ENCODE data around the gene HRG.
A peak's percentile ranks its signal among the peaks of the same experiment; 100 is the strongest.
"Not testable (repeated sequence)": the region's sequence is repeated elsewhere in the genome, so short reads cannot be mapped to it uniquely, and the experiment has no call there.

HRG gene

GRCh38 chr3:186682812-186683211 is 17.0 kb downstream of the HRG start:
- DNase-seq (ENCODE audit: low spot score), result no peak

- no peak for DNase-seq (ENCODE audit: low spot score)
These were observed 18.2 kb downstream of the HRG start for GRCh38 chr3:186683979-186684378.

- DNase-seq (ENCODE audit: low spot score), result not testable (repeated sequence)
These were observed 20.7 kb downstream of the HRG start for GRCh38 chr3:186686475-186686874.

GRCh38 chr3:186687120-186687651 is 21.4 kb downstream of the HRG start:
- no peak for DNase-seq (ENCODE audit: low spot score)

- not testable (repeated sequence) for DNase-seq (ENCODE audit: low spot score)
These were observed 24.5 kb downstream of the HRG start for GRCh38 chr3:186690304-186690703.

GRCh38 chr3:186691676-186692075 is 25.9 kb downstream of the HRG start:
- no peak for DNase-seq (ENCODE audit: low spot score)

- DNase-seq (ENCODE audit: low spot score), result no peak
These were observed 28.0 kb downstream of the HRG start for GRCh38 chr3:186693843-186694242.

GRCh38 chr3:186694288-186695032 is 28.6 kb downstream of the HRG start:
- DNase-seq (ENCODE audit: low spot score), result no peak

- DNase-seq (ENCODE audit: low spot score), result no peak
These were observed 30.7 kb downstream of the HRG start for GRCh38 chr3:186696522-186696921.

GRCh38 chr3:186697510-186697909 is 31.7 kb downstream of the HRG start:
- DNase-seq (ENCODE audit: low spot score), result no peak

GRCh38 chr3:186700267-186700666 is 34.5 kb downstream of the HRG start:
- no peak for DNase-seq (ENCODE audit: low spot score)

GRCh38 chr3:186702451-186702850 is 36.6 kb downstream of the HRG start:
- DNase-seq (ENCODE audit: low spot score), result not testable (repeated sequence)

GRCh38 chr3:186705882-186706780 is 40.3 kb downstream of the HRG start:
- no peak for DNase-seq (ENCODE audit: low spot score)

GRCh38 chr3:186708983-186709679 is 43.3 kb downstream of the HRG start:
- DNase-seq (ENCODE audit: low spot score), result no peak

GRCh38 chr3:186710694-186711093 is 44.9 kb downstream of the HRG start:
- DNase-seq (ENCODE audit: low spot score), result not testable (repeated sequence)

GRCh38 chr3:186713499-186713898 is 47.7 kb downstream of the HRG start:
- no peak for DNase-seq (ENCODE audit: low spot score)

GRCh38 chr3:186717039-186717457 is 51.2 kb downstream of the HRG start, which contains the start of gene KNG1:
TSS of gene KNG1 (plus strand) at chr3:186717359. CDS start at chr3:186717543, 184 bp downstream.
- peak; percentile 77 for DNase-seq (ENCODE audit: low spot score)

GRCh38 chr3:186719945-186720739 is 54.3 kb downstream of the HRG start:
- DNase-seq (ENCODE audit: low spot score), result peak; percentile 65

GRCh38 chr3:186722457-186722856 is 56.6 kb downstream of the HRG start:
- DNase-seq (ENCODE audit: low spot score), result no peak

- no peak for DNase-seq (ENCODE audit: low spot score)
These were observed 59.1 kb downstream of the HRG start for GRCh38 chr3:186724911-186725310.

Measured in HuH-7.5 (cell line).